Fibroblast of gingiva (primary cell): ENCODE measurements around the gene HIPK1.
"Not testable (repeated sequence)": the region's sequence is repeated elsewhere in the genome, so short reads cannot be mapped to it uniquely, and the experiment has no call there.

Experiments used
- DNase-seq: peaks from one replicate; pipeline ENCODE4 v3.0.0-alpha.2; 2011; ENCODE audit warnings: low read depth

Gene HIPK1

DNA sequence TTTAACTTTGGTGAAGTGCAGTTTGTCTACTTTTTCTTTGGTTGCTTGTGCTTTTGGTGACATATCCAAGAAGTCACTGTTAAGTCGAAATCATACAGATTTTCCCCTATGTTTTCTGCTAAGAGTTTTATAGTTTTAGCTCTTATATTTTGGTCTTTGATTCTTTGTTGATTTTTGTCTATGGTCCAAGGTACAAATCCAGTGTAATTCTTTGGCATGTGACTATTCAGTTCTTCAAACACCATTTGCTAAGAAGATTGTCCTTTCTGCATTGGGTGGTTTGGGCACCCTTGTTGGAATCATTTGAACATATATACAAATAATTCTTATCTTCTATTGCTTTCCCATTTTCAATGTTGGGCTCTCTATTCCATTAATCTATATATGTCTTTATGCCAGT is 16.2 kb downstream of the HIPK1 start:
- DNase-seq = no peak

DNA sequence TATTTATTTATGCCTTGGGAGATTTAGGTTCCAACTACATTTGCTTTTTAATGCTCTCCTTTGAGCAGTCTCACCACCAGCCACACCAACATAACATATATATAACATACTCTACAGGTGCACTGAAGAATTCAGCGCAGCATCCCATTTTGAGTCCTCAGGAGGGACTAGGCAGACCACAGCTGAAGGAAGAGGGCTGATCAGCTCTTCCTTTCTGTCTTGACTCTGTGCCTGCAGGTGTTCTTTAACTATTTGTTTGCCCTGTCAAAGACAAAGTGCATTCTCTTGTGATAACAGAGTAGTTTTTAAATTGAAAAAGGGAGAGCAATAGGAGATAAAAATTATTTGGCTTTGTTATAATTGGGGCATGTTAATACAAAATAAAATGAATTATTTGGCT is 17.0 kb downstream of the HIPK1 start:
- DNase-seq = no peak

DNA sequence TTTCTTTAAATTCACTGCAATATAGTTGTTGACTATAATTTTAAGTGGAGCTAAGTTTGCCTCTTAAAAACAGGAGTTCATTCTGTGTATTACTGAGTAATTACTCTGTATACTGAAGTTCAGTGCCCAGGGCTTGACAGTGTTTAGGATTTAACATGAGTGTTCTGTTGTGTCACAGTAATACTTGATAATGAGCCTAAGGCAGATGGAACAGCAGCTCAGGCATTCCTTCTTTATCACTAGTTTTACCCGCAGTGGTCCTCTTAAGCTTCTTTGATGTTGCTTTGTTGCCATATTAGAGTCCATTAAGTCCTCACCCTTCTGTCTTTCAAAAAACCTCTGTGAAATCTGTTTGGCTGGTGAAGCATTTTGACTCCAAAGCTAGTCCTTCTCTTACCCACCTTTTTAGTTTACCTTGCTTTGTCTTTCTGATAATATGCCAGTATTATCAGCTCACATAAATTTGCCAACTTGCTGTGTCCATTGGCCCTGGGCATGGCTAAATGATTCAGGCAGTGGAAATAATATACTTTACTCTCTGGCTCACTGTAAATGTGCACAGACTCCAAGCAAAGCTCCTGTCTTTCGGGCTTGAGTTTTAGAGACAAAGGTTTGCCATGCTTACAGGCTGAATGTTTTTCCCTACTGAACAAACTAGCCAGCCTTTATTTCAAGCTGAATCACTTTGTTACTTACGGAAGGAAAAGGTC is 17.7 kb downstream of the HIPK1 start:
- no peak for DNase-seq

DNA sequence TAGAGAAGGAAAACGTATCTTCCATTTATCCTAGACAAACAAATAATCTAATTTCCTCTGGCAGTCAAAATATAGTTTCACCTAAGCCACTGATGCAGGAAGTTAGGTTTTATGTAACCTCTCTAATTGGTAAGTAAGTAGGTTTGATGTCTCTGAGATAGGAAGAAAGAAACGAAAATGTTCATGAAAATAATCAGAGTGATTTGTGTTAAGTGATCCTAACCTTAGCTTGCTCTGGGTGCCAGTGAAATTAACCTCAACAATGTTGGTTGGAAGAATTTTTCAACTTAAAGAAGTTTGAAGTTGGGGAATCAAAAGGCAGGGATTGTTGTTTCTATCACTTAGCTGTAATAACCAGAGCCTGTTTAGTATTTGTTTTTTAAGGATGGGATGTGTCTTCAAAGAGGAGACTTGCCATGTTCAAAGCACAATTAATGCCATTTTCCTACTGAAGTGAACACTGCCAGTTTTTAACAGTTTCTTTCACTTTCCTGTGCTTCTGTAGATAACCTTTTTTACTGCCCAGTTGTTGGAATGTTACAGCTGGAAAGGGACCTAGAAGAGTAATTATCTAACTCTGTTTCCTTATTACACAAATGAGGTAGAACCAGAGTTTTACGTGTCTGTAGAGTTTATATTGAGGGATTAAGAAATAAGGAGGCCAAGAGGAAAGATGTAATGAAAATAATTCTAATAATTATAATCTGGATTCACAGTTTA is 18.4 kb downstream of the HIPK1 start:
- DNase-seq = no peak

DNA sequence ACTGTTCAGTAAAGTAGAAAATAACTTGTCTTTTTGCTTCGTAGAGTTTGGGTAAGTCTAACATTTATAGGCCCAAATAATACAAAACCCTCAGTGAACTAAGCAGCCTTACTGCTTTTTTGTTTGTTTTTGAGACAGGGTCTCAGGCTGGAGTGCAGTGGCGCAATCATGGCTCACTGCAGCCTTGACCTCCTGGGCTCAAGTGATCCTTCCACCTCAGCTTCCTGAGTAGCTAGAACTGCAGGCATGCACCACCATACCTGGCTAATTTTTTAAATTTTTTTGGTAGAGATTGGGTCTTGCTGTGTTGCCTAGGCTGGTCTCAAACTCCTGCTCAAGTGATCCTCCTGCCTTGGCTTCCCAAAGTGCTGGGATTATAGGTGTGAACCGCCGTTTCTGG is 19.0 kb downstream of the HIPK1 start:
- DNase-seq = not testable (repeated sequence)

DNA sequence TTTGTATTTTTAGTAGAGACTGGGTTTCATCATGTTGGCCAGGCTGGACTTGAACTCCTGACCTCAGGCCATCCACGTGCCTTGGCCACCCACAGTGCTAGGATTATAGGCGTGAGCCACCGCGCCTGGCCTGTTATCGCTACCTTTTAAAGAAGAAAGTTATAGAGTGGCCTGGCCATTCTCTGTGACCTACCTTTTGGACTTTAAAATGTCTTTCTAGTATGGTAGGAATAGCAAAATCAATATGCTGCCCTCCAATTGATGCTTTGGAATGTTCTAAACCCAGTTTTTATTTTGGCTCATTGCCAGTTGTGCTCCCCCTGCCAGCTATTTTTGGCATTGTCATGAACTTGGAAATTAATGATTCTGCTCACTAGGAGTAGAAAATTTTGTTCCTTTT is 19.9 kb downstream of the HIPK1 start:
- no peak for DNase-seq

DNA sequence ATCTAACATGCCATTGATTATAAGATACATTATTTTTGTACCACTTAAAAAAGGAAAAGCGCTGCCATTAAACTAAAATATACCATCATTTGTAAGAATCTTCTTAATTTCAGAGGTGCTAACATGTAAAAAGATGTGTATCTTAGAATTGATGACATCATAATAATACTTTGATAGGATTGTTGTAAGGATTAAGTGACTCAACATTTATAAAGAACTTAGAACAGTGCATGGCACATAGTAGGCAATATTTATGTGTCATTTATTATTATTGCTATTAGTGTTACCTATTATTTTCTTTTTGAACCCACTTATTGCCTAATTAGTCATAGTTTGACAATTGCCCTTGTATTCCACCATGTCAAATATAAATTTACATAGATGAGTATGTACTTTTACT is 21.8 kb downstream of the HIPK1 start:
- DNase-seq = no peak

DNA sequence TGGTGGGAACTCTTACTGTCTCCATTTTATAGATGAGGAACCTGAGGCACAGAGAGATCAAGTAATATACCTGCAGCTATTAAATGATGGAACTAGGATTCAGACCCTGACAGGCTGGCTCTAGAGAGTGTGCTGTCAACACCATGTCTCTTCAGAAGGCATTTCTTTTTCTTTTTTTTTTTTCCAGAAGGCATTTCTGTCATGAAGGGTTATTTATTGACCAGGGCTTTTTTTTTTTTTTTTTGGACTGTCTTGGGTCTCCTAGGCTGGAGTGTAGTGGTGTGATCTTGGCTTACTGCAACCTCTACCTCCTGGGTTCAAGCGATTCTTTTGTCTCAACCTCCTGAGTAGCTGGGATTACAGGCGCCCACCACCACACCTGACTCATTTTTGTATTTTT is 22.6 kb downstream of the HIPK1 start:
- DNase-seq = no peak

DNA sequence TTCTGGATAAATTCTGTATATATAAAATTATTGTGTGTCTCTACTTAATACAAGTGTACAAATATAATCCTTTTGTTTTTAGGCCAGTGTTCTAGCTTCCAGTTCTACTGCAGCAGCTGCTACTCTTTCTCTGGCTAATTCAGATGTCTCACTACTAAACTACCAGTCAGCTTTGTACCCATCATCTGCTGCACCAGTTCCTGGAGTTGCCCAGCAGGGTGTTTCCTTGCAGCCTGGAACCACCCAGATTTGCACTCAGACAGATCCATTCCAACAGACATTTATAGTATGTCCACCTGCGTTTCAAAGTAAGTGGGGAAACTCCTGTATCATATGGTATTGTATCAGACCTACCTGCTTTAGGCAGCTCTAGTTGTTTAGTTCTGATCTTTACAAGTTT is 28.9 kb downstream of the HIPK1 start:
- DNase-seq = no peak

DNA sequence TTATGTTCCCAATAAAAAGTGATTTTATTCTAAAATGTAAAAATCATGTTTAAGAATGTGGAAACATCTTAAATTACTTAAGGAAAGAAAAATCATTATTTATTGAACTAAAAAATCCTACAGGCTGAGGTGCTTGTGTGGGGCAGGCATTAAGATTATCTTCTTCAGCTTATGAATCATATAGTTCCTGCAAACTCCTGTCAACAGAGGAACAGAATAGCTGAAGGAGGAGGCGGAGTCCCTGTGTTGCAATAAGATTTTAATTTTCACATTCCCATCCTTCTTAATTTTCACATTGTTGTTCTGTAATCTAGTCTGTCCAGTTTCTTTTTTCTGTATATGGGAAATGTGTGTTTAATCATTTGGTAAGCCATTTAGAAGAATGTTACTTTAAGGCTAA is 29.6 kb downstream of the HIPK1 start:
- DNase-seq = no peak

DNA sequence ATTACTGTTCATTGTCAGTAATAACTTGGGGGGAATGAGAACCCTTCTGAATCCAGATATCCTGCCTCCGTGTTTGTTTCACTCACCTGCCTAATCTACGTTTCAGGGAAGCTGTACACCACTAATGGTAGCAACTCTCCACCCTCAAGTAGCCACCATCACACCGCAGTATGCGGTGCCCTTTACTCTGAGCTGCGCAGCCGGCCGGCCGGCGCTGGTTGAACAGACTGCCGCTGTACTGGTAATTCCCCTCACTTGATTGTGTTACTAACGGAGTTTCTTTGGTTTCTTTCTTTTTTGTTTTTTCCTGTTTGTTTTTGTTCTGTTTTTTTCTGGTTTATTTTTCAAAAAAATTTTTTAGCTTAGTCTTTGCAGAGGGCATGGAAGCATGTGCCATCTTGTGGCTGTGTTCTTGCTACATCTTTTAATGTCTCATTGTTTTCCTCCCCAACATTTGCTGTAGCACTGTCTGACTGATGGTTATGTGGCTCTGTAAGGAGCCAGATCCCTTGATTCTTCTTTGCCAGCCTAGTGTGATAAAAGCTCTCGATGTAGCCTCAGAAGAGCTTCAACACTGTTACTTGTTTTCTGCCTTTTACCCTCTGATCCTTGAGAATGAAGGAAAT is 34.3 kb downstream of the HIPK1 start:
- no peak for DNase-seq

DNA sequence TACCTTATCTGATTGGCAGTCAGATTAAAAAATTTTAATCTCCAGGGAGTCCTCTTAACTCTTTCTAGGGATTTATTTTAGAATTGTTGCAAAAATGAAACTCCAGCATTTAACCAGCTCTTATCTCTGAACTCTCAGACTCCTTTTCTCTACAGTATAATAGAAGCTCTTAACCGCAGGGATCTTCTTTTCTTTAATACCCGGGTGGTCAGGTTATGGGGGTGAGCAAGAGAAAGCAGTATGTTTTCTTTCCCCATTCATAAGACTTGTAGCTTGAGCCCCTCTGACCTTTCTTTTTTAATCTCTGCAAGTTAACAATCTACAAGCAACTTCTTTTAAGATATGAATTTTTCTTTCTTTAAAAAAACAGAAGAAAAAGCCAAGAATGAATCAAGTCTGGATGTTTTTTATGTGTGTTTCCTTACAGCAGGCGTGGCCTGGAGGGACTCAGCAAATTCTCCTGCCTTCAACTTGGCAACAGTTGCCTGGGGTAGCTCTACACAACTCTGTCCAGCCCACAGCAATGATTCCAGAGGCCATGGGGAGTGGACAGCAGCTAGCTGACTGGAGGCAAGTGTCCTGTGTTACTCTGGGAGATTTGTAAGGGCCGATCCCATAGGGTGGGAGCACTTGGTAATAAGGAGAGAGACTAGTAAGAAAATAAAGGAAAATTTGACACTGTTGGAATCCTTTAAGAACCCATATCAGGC is 36.7 kb downstream of the HIPK1 start:
- no peak for DNase-seq

DNA sequence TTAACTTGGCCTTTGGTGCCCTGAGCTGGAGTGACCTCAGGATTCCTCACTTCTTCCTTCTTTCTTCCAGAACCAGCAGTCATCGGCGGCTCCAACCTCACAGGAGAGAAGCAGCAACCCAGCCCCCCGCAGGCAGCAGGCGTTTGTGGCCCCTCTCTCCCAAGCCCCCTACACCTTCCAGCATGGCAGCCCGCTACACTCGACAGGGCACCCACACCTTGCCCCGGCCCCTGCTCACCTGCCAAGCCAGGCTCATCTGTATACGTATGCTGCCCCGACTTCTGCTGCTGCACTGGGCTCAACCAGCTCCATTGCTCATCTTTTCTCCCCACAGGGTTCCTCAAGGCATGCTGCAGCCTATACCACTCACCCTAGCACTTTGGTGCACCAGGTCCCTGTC is 43.8 kb downstream of the HIPK1 start:
- DNase-seq = no peak

DNA sequence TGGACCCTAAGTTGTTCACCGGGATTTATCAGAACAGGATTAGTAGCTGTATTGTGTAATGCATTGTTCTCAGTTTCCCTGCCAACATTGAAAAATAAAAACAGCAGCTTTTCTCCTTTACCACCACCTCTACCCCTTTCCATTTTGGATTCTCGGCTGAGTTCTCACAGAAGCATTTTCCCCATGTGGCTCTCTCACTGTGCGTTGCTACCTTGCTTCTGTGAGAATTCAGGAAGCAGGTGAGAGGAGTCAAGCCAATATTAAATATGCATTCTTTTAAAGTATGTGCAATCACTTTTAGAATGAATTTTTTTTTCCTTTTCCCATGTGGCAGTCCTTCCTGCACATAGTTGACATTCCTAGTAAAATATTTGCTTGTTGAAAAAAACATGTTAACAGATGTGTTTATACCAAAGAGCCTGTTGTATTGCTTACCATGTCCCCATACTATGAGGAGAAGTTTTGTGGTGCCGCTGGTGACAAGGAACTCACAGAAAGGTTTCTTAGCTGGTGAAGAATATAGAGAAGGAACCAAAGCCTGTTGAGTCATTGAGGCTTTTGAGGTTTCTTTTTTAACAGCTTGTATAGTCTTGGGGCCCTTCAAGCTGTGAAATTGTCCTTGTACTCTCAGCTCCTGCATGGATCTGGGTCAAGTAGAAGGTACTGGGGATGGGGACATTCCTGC is 46.2 kb downstream of the HIPK1 start:
- peak; percentile 64 for DNase-seq

DNA sequence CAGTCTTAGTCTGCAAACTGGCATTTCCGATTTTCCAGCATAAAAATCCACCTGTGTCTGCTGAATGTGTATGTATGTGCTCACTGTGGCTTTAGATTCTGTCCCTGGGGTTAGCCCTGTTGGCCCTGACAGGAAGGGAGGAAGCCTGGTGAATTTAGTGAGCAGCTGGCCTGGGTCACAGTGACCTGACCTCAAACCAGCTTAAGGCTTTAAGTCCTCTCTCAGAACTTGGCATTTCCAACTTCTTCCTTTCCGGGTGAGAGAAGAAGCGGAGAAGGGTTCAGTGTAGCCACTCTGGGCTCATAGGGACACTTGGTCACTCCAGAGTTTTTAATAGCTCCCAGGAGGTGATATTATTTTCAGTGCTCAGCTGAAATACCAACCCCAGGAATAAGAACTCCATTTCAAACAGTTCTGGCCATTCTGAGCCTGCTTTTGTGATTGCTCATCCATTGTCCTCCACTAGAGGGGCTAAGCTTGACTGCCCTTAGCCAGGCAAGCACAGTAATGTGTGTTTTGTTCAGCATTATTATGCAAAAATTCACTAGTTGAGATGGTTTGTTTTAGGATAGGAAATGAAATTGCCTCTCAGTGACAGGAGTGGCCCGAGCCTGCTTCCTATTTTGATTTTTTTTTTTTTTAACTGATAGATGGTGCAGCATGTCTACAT is 47.6 kb downstream of the HIPK1 start:
- peak; percentile 52 for DNase-seq

DNA sequence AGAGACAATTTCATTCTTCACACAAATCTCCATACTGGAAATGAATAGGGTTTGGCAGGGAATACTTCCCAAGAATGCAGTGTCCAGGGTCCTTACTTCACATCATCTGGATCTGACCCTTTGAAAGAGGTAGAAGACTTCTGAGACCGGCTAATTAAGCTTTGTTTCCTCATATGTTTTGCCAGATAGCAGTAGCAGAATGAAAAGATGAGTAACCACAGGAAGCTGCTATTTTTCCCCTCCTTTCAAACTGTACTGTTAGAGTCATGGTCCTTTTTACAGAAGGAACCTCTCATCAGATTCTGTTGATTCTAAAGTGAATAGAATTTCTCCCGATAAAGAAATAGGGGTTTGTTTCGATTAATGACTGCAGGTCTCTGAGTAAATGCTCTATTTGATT is 48.8 kb downstream of the HIPK1 start:
- no peak for DNase-seq

DNA sequence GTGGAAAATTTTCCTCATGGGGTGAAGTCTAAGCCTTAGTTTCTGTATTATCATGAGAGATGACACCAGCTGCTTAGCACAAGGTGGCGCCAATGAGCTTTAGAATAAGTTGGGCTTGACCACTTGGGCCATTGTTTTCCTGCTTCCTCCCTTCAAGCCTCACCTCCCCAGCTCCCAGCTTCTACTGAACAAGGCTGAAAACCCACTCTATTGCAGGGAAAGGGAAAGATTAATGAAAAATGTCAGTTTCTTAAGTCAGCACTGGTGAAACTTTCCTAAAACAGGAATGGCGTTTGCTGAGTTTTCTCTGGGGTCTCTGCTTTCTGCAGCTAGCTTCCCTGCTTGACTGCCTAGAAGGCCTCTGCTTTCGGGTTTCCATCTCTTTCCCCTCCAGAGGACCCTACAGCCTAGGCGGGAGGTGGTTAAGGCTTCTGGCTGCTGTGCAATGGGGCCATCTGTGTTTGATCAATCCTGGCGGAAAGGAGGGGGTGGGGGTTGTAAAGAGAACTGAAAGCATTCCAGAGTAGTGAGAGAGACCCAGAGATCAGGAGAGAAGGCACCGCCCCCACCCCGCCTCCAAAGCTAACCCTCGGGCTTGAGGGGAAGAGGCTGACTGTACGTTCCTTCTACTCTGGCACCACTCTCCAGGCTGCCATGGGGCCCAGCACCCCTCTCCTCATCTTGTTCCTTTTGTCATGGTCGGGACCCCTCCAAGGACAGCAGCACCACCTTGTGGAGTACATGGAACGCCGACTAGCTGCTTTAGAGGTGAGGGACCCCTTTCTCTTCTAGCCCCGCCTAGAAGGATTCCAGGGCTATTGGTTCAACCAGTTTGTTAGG is 50.0 kb downstream of the HIPK1 start, which contains the start of gene OLFML3:
Gene OLFML3 (plus strand): TSS at position 612 of the 840 bp plus-strand sequence. CDS start 43 bp downstream, at position 655.
- peak; percentile 96 for DNase-seq

DNA sequence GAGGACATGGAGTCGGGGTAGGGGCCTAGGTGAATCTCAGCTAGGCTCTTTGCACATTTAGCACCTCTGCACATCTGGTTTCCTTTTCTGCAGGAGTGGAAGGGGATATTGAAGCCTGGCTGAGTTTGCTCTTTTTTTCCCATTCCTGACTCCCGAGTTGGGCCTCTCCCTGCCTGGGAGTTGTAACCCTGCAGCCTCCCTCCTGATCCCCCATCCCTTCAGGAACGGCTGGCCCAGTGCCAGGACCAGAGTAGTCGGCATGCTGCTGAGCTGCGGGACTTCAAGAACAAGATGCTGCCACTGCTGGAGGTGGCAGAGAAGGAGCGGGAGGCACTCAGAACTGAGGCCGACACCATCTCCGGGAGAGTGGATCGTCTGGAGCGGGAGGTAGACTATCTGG is 51.0 kb downstream of the HIPK1 start:
- DNase-seq = peak; percentile 33

DNA sequence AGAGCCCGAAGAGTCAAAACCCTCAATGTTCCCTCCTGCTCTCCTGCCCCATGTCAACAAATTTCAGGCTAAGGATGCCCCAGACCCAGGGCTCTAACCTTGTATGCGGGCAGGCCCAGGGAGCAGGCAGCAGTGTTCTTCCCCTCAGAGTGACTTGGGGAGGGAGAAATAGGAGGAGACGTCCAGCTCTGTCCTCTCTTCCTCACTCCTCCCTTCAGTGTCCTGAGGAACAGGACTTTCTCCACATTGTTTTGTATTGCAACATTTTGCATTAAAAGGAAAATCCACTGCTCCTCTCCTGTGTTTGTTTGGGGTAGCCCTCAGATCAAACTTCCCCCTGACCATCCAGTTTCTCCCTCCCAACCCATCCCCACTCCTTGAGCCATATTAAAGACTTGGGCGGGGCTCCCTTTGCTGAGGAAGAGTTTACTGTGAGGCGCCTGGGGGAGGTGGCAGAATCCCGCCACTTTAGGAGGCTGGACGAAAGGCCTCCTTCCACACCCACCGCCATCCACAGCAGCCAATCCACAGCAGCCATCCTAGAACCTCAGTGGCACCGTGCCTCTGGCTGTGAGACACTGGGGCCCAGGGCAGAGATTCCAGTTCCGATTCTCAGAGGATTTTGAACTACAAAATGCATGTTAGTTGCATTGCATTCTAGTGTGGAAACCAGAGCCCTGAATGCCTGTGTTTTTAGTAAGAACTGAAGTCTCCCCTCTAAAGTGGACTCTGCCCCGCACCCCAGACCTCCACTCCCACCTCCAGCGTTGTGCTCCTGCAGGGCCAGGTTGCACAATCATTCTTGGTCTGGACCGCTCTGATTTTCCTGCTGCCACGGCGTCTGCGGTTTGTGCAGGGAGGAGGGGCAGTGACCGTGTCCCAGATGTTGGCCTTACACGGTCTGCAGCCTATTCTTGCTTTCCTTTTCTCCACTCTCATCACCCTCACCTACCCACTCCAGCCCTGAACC is 53.1 kb downstream of the HIPK1 start:
- DNase-seq = peak; percentile 85
